GM12878 (cell line): ENCODE results near the gene GAP43. TPM values are rescaled to one million over a fixed set of nuclear protein-coding genes. Genes with fewer than 3 reads are reported as not detected.

Source experiments
- ATAC-seq: fragments of 200-7000 bp; cut with Tn5 transposase; 3 replicates; pipeline ENCODE4 v1.9.1; 2020; ENCODE audit warnings: mild to moderate bottlenecking, moderate library complexity
- BruUV-seq: library from RNA; stranded (reverse); fragments of 400-500 nt; replicated peaks from 2 replicates; lab custom pipeline; 2021; lab: Mats Ljungman, UMichigan
- CTCF ChIA-PET: fragments of 300-600 bp; sonication (Branson Sonifier 250); formaldehyde crosslinking; extraction: SDS; loops from one replicate; lab custom pipeline; 2021; ENCODE audit warnings: inconsistent platforms; lab: Yijun Ruan, JAX
- POLR2A ChIA-PET: fragments of 350-600 bp; formaldehyde crosslinking; extraction: SDS; loops from one replicate; lab custom pipeline; 2021; ENCODE audit warnings: inconsistent platforms; lab: Charles Lee
- RAD21 ChIA-PET: fragments of 300-600 bp; sonication (Branson Sonifier 250); formaldehyde crosslinking; loops from one replicate; lab custom pipeline; 2023; ENCODE audit warnings: antibody characterized with exemption; ENCODE audit not compliant: unreplicated experiment; lab: Charles Lee
- SMC1A ChIA-PET: fragments of 300-600 bp; sonication (Branson Sonifier 250); formaldehyde crosslinking; loops from one replicate; lab custom pipeline; 2023; ENCODE audit not compliant: unreplicated experiment, uncharacterized antibody; lab: Charles Lee
- DNase-seq: peaks from one replicate; pipeline ENCODE4 v3.0.0-alpha.2; 2011; ENCODE audit warnings: low read depth, low spot score
- FAIRE-seq: peaks from 3 replicates; lab custom pipeline; 2011; peaks lifted over from hg19 to GRCh38; lab: Jason Lieb, UNC
- H2AFZ ChIP-seq: 2 replicates; pipeline ENCODE4 v1.6.0; 2011; ENCODE audit warnings: low read depth, low read length, control low read depth; ENCODE audit not compliant: control insufficient read depth
- H3K27ac ChIP-seq: 2 replicates; pipeline ENCODE4 v1.5.1; 2011; ENCODE audit warnings: control low read depth; ENCODE audit not compliant: control insufficient read depth, insufficient read depth
- H3K27me3 ChIP-seq, 2 experiments: replicated peaks in 1 of 2; 2 replicates each; pipeline versions ENCODE4 v1.6.0 to v1.6.1; 2011; ENCODE audit warnings: low read length in 1 of 2; ENCODE audit not compliant: control insufficient read depth in 2 of 2, insufficient read depth in 2 of 2
- H3K36me3 ChIP-seq, 2 experiments: 2 replicates each; pipeline ENCODE4 v1.5.1; 2011; ENCODE audit warnings: low read length in 1 of 2; ENCODE audit not compliant: control insufficient read depth in 2 of 2, insufficient read depth in 2 of 2
- H3K4me1 ChIP-seq: 2 replicates; pipeline ENCODE4 v1.6.1; 2011; ENCODE audit warnings: mild to moderate bottlenecking, low read length, moderate library complexity, mixed read lengths; ENCODE audit not compliant: control insufficient read depth, insufficient read depth
- H3K4me2 ChIP-seq: 2 replicates; pipeline ENCODE4 v1.6.0; 2011; ENCODE audit warnings: control low read depth; ENCODE audit not compliant: control insufficient read depth, insufficient read depth
- H3K4me3 ChIP-seq: fragments of 200-600 bp; sonication (generic); 2 replicates; pipeline ENCODE4 v1.5.1; 2016
- H3K79me2 ChIP-seq: 2 replicates; pipeline ENCODE4 v1.6.0; 2011; ENCODE audit warnings: low read length; ENCODE audit not compliant: control insufficient read depth, insufficient read depth
- H3K9ac ChIP-seq: 2 replicates; pipeline ENCODE4 v1.8.0; 2011; ENCODE audit warnings: low read length, control low read depth, mixed read lengths; ENCODE audit not compliant: control insufficient read depth, insufficient read depth
- H3K9me3 ChIP-seq: replicated peaks from 3 replicates; pipeline ENCODE4 v1.5.1; 2011; ENCODE audit warnings: mild to moderate bottlenecking, low read length; ENCODE audit not compliant: control insufficient read depth, insufficient read depth
- H4K20me1 ChIP-seq: 2 replicates; pipeline ENCODE4 v1.6.0; 2011; ENCODE audit not compliant: control insufficient read depth, insufficient read depth
- CREM ChIP-seq: IDR thresholded peaks from 2 replicates; pipeline ENCODE4 v1.6.1; 2014; ENCODE audit warnings: antibody characterized with exemption, low read depth
- HDGF ChIP-seq: fragments of 450-650 bp; IDR thresholded peaks from 2 replicates; pipeline ENCODE4 v1.6.1; 2016; ENCODE audit warnings: antibody characterized with exemption
- JUND ChIP-seq: IDR thresholded peaks from 2 replicates; pipeline ENCODE4 v1.6.1; 2012; ENCODE audit warnings: low read depth, mild to moderate bottlenecking, low read length, improper control_type of control experiment, moderate library complexity
- KAT2A ChIP-seq: conservative IDR thresholded peaks from 2 replicates; pipeline ENCODE4 v1.6.1; 2011; ENCODE audit warnings: low read depth, low read length; ENCODE audit not compliant: control insufficient read depth
- NR2C2 ChIP-seq: IDR thresholded peaks from 2 replicates; pipeline ENCODE4 v1.6.1; 2011; ENCODE audit warnings: borderline replicate concordance, low read depth; ENCODE audit not compliant: control insufficient read depth, insufficient read length
- POLR2AphosphoS5 ChIP-seq: IDR thresholded peaks from 2 replicates; pipeline ENCODE4 v1.6.1; 2011; ENCODE audit warnings: mild to moderate bottlenecking, low read length, inconsistent platforms
- RBBP5 ChIP-seq: fragments of 200-600 bp; sonication (generic); conservative IDR thresholded peaks from 2 replicates; pipeline ENCODE4 v1.6.1; 2016
- SIX5 ChIP-seq: IDR thresholded peaks from 2 replicates; pipeline ENCODE4 v1.6.1; 2011; ENCODE audit warnings: mild to moderate bottlenecking, low read depth, low read length, moderate library complexity; ENCODE audit not compliant: severe bottlenecking
- SREBF2 ChIP-seq: IDR thresholded peaks from 2 replicates; pipeline ENCODE4 v1.6.1; 2012; ENCODE audit warnings: mild to moderate bottlenecking, low read length
- STAT3 ChIP-seq: IDR thresholded peaks from 2 replicates; pipeline ENCODE4 v1.6.1; 2011; ENCODE audit warnings: low read depth, low read length, improper control_type of control experiment
- ZBTB4 ChIP-seq: fragments of 450-650 bp; formaldehyde crosslinking; IDR thresholded peaks from 2 replicates; pipeline ENCODE4 v1.4.0; 2022; ENCODE audit warnings: mild to moderate bottlenecking, moderate library complexity
- ZNF622 ChIP-seq: fragments of 450-650 bp; IDR thresholded peaks from 2 replicates; pipeline ENCODE4 v1.6.1; 2017; ENCODE audit warnings: mild to moderate bottlenecking, inconsistent platforms
- in situ Hi-C: fragments of 300-500 bp; cut with MboI; formaldehyde crosslinking; loops from 9 replicates; pipeline ENCODE4 v1.14.3; 2018; ENCODE audit warnings: mixed read lengths
- intact Hi-C: fragments of 100-400 bp; cut with micrococcal nuclease; formaldehyde crosslinking; loops from one replicate; pipeline ENCODE4 v1.14.2; 2022; ENCODE audit not compliant: unreplicated experiment
- polyA plus RNA-seq, 11 experiments: library from polyadenylated mRNA; depleted of rRNA in 4 of 11; unstranded in 6 of 11; stranded (reverse) in 5 of 11; fragments of >200 nt; fragmentation: Nextera tagmentation in 4 of 11; fragmentation: Illumina TruSeq in 1 of 11; extraction: Ambion mirVana in 4 of 11; extraction: Trizol in 1 of 11; gene quantifications; 1 replicate in 1 of 11; 2 replicates in 10 of 11; pipeline versions ENCODE4 v1.2.1 to v1.2.3, GENCODE V29; 2011 to 2016; ENCODE audit warnings: inconsistent platforms in 2 of 11, missing spikeins in 2 of 11, low read depth in 1 of 11
- total RNA-seq, 4 experiments: library from RNA; depleted of rRNA in 3 of 4; stranded (reverse); fragments of >200 nt in 3 of 4; fragmentation: Illumina TruSeq in 1 of 4; extraction: Trizol in 1 of 4; gene quantifications; 2 replicates each; pipeline versions ENCODE4 v1.2.1 to v1.2.3, GENCODE V29; 2013 to 2021

GAP43 gene
- total and polyA plus RNA-seq, 10 of the 15 experiments (the other 5 are each of a cell fraction or from before 2014, with no cell fraction given): 0.06 to 0.16 TPM; not detected in 8

- TF ChIP-seq ZNF622 (no peak), NR2C2 (no peak), SIX5 (no peak), JUND (no peak), STAT3 (no peak), POLR2AphosphoS5 (no peak), RBBP5 (no peak), KAT2A (no peak), HDGF (no peak), ZBTB4 (CRISPR knock-in tag) (no peak), CREM (no peak), SREBF2 (no peak)
- TF ChIP-seq, all 136 proteins: peak for 0
- no peak overlapping the region for H3K4me3 ChIP-seq
- ChIA-PET CTCF (no interaction called here), SMC1A (no interaction called here), RAD21 (no interaction called here), POLR2A (no interaction called here)
- no TSS peak for BruUV-seq
- ATAC-seq (no peak), FAIRE-seq (no peak), DNase-seq (no peak)
- H3K27ac ChIP-seq: no peak overlapping the region
- no peaks in the 10 kb centered on the region for H3K9me3 ChIP-seq
- H3K27me3 ChIP-seq: no peaks in the 10 kb centered on the region; a peak in 1 of 4 replicates
- no peaks in the 10 kb centered on the region for H3K79me2 ChIP-seq
- H3K36me3 ChIP-seq: no peaks in the 10 kb centered on the region
- in situ Hi-C loops (no loop called here), intact Hi-C loops (no loop called here)
- H3K4me1 ChIP-seq: no peaks in the 10 kb centered on the region; the same call in 1 of the 2 replicates
- H3K9ac ChIP-seq: no peak overlapping the region
- no peak overlapping the region for H2AFZ ChIP-seq
- no peak overlapping the region for H3K4me2 ChIP-seq
- no peaks in the 10 kb centered on the region for H4K20me1 ChIP-seq
Observed at GRCh38 chr3:115681736-115682135, 58.4 kb downstream of the GAP43 start.
